SIG-M5 treated with dmso at 0.1 percent for 504 hours (cell line): Measurements from ENCODE around the gene ARHGEF16.

ENCODE experiments used
- DNase-seq: peaks from one replicate; lab custom pipeline; 2025; ENCODE audit not compliant: unreplicated experiment; lab: John Stamatoyannopoulos, UW

Gene ARHGEF16

DNA sequence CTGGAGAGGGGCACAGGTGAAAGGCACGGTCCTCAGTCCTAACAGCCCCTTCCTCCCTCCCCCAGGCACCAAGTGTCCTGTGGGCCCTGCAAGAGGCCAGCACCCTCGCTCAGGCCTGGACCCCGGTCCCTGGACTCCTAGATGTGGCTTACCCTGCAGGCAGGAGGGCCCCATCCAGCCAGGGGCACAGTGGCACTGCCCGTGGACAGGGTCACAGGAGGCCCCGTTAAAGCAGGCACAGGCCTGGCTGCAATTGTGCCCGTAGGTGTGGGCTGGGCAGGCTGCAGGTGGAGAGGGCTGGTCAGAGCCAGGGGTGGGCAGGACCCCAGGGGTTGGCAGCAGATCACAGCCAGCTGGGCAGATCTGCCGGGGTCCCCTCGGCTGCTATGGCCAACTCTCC lies 44.5 kb downstream of the ARHGEF16 start:
- DNase-seq: no peak

GRCh38 chr1:3499611-3500010 lies 45.1 kb downstream of the ARHGEF16 start:
- no peak for DNase-seq

GRCh38 chr1:3500265-3500835 lies 45.9 kb downstream of the ARHGEF16 start:
- DNase-seq: no peak

- no peak for DNase-seq
Observed at GRCh38 chr1:3501437-3501836, 47.0 kb downstream of the ARHGEF16 start.

- DNase-seq: no peak
Observed at GRCh38 chr1:3501856-3502640, 47.6 kb downstream of the ARHGEF16 start.

GRCh38 chr1:3502641-3503524 lies 48.4 kb downstream of the ARHGEF16 start:
- no peak for DNase-seq

DNA sequence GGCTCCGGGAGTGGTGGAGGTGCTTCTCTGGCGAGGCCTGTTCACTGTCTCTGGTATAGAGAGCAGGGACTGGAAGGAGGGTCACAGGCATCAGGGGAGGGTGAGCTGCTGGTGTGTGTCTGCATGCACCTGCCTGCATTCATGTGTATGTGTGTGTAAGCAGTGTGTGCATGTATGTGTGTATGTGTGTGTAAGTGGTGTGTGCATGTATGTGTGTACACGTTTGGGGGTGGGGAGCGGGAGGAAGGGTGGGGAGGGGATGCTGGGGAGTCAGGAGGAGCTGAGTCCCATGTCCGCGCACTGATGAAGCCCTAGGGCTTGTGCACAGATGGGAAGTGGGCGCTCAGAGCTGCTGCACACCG lies 49.0 kb downstream of the ARHGEF16 start:
- no peak for DNase-seq

DNA sequence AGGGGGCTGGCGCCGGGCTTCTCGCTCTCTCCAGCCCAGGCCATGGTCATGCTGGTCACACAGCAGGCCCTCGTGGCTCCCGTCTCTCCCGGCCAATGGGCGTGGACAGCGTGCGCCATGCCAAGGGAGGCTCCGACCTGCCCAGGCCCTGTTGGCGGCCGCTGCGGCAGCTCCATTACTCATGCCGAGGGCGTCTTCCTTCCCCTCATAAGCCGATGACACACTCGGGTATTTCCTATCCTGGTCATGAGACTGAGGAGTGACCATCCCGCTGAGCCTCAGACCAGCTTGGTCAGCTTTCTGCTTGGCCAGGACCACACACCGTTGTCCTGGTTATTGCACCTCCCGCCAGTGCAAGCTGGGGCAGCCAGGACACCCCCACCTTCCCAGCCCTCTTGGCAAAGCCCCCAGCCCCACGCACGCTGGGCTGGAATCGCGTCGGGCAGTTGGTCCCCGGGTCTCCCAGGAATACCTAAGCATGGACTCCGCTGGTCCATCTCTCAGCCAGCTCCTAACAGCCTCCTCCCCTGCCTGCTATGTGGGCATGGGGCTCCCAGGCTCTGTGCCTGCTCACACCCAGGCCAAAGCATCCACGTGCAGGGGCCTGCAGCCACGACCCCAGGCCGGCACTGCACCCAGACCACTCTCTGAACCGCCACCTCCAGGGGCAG lies 49.8 kb downstream of the ARHGEF16 start:
- DNase-seq: no peak

DNA sequence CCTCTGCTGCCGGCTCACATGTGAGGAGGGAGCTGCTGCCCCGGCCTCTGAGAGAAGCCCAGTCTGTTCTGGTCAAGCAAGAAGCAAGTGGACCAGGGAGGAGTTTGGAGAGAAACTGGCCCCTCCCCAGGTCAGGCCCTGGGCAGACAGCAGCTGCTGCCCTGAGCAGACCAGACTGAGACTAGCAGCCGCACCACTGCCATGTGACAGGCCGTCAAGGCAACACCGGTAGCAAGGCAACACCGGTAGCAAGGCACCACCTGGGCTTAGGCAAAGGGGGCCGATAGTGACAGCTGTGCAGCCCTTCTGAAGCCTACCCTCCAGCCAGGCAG lies 50.3 kb downstream of the ARHGEF16 start:
- DNase-seq: no peak

DNA sequence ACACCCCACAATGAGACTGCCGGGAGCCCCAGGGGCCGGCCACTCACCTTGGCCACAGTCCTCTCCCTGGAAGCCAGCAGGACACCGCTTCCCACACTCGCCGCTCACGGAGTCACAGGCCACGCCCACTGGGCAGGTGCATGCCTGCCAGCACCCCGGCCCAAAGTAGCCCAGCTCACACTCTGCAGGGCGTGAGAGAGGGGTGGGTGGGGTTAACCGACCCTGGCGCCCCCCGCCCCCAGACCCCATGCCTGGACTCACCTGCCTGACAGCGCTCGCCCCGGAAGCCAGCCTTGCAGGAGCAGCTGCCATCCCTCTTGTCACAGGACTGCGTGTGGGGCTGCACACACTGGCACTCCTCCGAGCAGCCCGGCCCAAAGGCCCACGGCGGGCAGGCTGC lies 50.7 kb downstream of the ARHGEF16 start:
- DNase-seq: no peak

DNA sequence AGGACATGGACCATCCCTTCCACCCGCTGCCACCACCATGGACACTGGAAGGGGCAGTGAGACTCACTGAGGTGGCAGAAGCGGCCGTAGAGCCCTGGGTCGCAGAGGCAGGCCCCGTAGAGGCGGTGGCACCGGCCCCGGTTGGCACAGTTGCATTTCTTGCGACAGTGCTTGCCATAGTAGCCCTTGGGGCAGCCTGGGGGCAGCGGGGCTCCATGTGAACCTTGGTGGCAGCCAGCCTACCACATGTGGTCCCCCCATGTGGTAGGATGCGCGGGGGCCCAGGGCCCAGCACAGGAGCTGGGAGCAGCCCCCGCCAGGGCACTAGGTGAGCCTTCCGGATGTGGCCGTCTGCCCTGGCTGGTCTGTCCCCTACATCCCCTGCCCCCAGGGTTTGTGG lies 51.6 kb downstream of the ARHGEF16 start:
- no peak for DNase-seq

GRCh38 chr1:3506943-3507342 lies 52.5 kb downstream of the ARHGEF16 start:
- DNase-seq: no peak

DNA sequence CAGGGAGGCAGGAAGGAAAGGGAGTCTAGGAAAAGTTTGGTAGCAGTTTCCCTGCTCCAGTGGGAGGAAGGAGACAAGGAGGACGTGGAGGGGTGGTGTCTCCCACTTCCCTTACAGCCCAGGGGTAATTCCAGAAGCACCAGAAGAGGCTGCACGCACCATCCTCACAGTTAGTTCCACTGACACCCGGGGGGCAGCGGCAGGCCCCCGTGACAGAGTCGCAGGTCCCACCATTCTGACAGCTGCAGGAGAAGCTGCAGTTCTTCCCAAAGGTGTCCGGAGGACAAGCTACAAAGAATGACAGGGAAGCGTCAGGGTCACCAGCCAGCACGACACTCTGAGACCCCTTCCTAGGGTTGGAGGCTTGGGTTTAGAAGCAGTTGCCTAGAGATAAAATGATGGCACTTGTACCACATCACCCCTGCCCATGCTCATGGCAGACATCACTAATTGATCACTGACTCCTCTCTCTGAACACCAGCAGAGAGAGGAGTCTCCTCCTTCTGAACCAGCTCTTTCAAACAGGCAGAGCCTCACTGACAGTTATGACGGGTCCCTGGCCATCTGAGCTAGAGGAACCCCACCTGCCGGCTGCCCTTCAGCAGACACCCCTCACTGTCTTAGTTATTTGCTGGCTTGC lies 53.3 kb downstream of the ARHGEF16 start:
- no peak for DNase-seq

DNA sequence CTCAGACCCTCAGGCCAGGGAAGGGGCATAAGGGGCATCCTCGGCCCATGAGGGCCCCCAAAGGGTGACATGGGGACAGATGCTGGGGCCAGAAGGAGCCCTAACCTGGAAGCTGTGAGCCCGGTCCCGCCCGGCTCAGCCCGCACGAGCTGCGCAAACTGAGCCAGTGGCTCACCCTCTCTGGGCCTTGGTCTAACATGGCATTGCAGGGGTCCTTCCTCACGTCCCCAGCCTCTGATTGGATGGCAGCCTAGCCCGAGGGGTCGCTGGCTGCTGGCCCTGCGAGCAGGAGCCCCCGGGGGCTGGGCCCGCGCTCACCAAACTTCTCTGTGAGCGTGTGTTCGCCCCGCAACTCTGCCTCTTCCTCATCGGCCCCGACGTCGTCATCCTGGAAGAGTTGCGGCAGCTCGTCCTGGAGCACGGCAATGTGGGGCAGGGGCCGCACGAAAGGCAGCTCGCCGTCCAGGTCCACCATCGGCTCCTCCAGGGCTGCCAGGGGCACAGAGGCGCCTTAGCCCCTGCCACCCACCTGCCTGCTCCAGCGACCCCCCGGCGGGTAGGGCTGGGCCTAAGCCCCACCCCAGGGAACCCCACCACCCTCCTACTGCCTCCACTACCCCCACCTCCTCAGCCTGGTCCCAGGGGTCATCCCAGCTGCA lies 54.4 kb downstream of the ARHGEF16 start:
- no peak for DNase-seq

DNA sequence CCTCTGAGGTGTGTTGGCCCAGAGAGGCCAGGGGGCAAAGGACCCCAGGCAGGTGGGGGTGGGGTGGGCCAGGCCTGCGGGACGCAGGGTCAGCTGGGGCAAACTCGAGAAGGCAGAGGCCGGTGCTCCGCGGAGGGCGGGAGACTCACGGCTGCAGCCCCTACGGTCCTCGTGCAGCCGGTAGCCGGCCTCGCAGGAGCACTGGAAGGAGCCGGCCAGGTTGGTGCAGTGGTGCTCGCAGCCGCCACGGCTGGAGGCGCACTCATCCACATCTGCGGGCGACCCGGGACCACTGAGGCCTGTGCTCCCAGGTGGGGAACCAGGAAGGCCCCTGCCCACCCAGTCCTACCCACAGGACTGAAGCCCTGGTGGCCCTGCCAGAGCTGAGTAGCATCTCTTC lies 55.3 kb downstream of the ARHGEF16 start:
- no peak for DNase-seq

DNA sequence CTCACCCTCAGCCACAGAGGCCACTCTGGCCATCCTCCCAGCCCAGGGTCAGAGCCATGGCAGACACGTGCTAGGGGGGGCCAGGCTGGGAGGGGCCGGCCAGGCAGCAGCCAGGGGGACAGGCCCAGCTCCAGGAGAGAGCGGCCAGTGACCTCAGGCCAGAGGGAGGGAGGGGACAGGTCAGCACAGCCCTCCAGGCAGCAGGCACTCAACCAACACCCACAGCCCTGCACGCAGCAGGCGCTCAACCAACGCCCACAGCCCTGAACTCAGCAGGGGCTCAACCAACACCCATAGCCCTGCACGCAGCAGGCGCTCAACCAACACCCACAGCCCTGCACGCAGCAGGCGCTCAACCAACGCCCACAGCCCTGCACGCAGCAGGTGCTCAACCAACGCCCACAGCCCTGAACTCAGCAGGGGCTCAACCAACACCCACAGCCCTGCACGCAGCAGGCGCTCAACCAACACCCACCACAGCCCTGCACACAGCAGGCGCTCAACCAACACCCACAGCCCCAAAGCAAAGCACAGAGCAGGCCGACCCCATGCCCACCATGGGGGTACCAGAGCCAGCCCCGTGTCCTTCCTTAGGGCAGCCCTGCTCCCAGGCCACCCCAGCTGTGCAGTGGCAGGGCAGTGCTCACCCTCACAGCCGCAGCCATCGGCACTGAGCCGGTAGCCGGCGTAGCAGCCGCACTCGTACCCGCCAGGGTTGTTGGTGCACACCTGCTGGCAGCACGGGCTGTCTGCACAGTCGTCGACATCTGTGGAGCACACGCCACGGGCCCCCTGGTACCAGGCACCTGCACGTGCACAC lies 55.9 kb downstream of the ARHGEF16 start:
- no peak for DNase-seq

GRCh38 chr1:3510956-3511250 lies 56.4 kb downstream of the ARHGEF16 start:
- no peak for DNase-seq

- no peak for DNase-seq
Observed at GRCh38 chr1:3511306-3511705, 56.8 kb downstream of the ARHGEF16 start.

GRCh38 chr1:3511856-3512255 lies 57.4 kb downstream of the ARHGEF16 start:
- DNase-seq: no peak

DNA sequence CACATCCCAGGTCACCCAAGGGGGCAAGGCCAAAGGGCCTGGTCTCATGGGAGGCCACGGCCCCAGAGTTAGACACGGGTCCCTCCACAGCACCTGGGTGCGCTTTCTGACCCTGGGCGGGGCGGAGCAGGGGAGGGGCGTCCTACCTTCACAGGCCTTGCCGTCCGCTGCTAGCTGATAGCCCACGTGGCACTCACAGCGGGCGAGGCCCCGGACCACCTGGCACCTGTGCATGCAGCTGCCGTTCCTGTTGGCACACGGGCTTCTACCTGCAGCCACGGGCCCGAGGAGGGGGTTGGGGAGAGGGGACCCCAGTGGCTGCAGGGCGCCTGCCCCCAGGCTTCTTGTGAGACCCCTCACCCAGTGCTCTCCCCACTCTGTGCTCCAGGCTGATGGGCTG lies 59.9 kb downstream of the ARHGEF16 start:
- no peak for DNase-seq
